Measurements from ENCODE around the gene ARMC7. TPM values are rescaled to one million over a fixed set of nuclear protein-coding genes. Genes with fewer than 3 reads are reported as not detected.

The ARMC7 gene
- polyA plus RNA-seq, 1 experiment, result 6.9 TPM

- Histone ChIP-seq H3K36me3 (ENCODE audit: control insufficient read depth, insufficient read depth, low read length) (no peaks in the 10 kb centered on the region), H3K4me3 (ENCODE audit: low read depth, low read length) (no peak overlapping the region), H3K27me3 (ENCODE audit: control insufficient read depth, insufficient read depth, low read length) (no peaks in the 10 kb centered on the region)
- ChIA-PET POLR2A (no interaction called here), CTCF (interaction anchor here (1.0 to 1.2 kb wide), 2 partner anchors 16 to 22 kb away, joined by 4 to 5 read pairs; no protein-coding TSS in a partner anchor)
- no peak for DNase-seq (ENCODE audit: low read depth)
- no peak for TF ChIP-seq CTCF (IDR thresholded peaks at IDR 0.05; ENCODE audit: insufficient read depth, low read depth, low read length)
Observed at GRCh38 chr17:75084039-75084660, 25.6 kb upstream of the ARMC7 start.

GRCh38 chr17:75086496-75087181 lies 23.1 kb upstream of the ARMC7 start:
- CTCF ChIA-PET, result interaction anchor here (1.3 to 1.4 kb wide), 3 partner anchors 19 to 115 kb away, joined by 3 to 7 read pairs (median 4); no protein-coding TSS in a partner anchor
- no peak for DNase-seq (ENCODE audit: low read depth)
- Histone ChIP-seq H3K27me3 (ENCODE audit: control insufficient read depth, insufficient read depth, low read length) (no peaks in the 10 kb centered on the region), H3K4me3 (ENCODE audit: low read depth, low read length) (no peak overlapping the region), H3K36me3 (ENCODE audit: control insufficient read depth, insufficient read depth, low read length) (no peaks in the 10 kb centered on the region)
- no peak for TF ChIP-seq CTCF (IDR thresholded peaks at IDR 0.05; ENCODE audit: insufficient read depth, low read depth, low read length)
- POLR2A ChIA-PET, result no interaction called here

GRCh38 chr17:75087182-75087557 lies 22.6 kb upstream of the ARMC7 start:
- Histone ChIP-seq H3K36me3 (ENCODE audit: control insufficient read depth, insufficient read depth, low read length) (no peaks in the 10 kb centered on the region), H3K27me3 (ENCODE audit: control insufficient read depth, insufficient read depth, low read length) (no peaks in the 10 kb centered on the region), H3K4me3 (ENCODE audit: low read depth, low read length) (peak overlapping the region; percentile 69)
- POLR2A ChIA-PET, result interaction anchor here (0.9 to 1.3 kb wide), 2 partner anchors 9 to 28 kb away, joined by 4 to 5 read pairs; no protein-coding TSS in a partner anchor
- CTCF ChIA-PET, result interaction anchor here (0.5 to 1.4 kb wide), 6 partner anchors 10 to 115 kb away, joined by 3 to 7 read pairs (median 4); no protein-coding TSS in a partner anchor
- DNase-seq (ENCODE audit: low read depth), result no peak
- no peak for TF ChIP-seq CTCF (IDR thresholded peaks at IDR 0.05; ENCODE audit: insufficient read depth, low read depth, low read length)

GRCh38 chr17:75087558-75088453 lies 22.0 kb upstream of the ARMC7 start, which contains the start of gene SLC16A5:
Gene SLC16A5, plus strand, starts transcription at chr17:75087954. Its CDS starts 5,683 bp downstream, at chr17:75093637.
- ChIA-PET POLR2A (interaction anchor here (0.5 to 1.3 kb wide), 5 partner anchors 9 to 114 kb away, joined by 3 to 8 read pairs (median 5); no protein-coding TSS in a partner anchor), CTCF (interaction anchor here (0.5 to 1.4 kb wide), 10 partner anchors 10 to 114 kb away, joined by 3 to 7 read pairs (median 4); partner anchors contain the start of gene NT5C)
- H3K36me3 ChIP-seq (ENCODE audit: control insufficient read depth, insufficient read depth, low read length), result no peaks in the 10 kb centered on the region
- no peaks in the 10 kb centered on the region for H3K27me3 ChIP-seq (ENCODE audit: control insufficient read depth, insufficient read depth, low read length)
- H3K4me3 ChIP-seq (ENCODE audit: low read depth, low read length), result peak within 1 kb of the TSS; percentile 69
- TF ChIP-seq CTCF (IDR thresholded peaks at IDR 0.05; ENCODE audit: insufficient read depth, low read depth, low read length), result no peak
- peak; percentile 72 for DNase-seq (ENCODE audit: low read depth)
